Tibial nerve (tissue), 3 donors: ENCODE measurements around the gene ZNF586.

ENCODE experiments used
- CTCF ChIP-seq, 5 experiments: fragments of 200-600 bp in 3 of 5; fragments of 450-650 bp in 2 of 5; sonication (generic) in 3 of 5; IDR thresholded peaks; one replicate each; pipeline ENCODE4 v1.5.1; 2016 to 2019; ENCODE audit warnings: antibody characterized with exemption in 5 of 5, mild to moderate bottlenecking in 3 of 5, moderate library complexity in 2 of 5
- POLR2A ChIP-seq, 2 donors: fragments of 450-650 bp; IDR thresholded peaks; one replicate each; pipeline ENCODE4 v1.6.1; 2017; ENCODE audit warnings: antibody characterized with exemption in 2 of 2, mild to moderate bottlenecking in 2 of 2, moderate library complexity in 2 of 2

GRCh38 chr19:57812226-57812625 lies 42.8 kb downstream of the ZNF586 start:
- TF ChIP-seq CTCF (IDR thresholded peaks at IDR 0.05), result no peak
- no peak for TF ChIP-seq POLR2A (IDR thresholded peaks at IDR 0.05)
